K562 (cell line): Measurements from ENCODE around the gene ZSWIM8. TPM values are rescaled to one million over a fixed set of nuclear protein-coding genes. Genes with fewer than 3 reads are reported as not detected.

ENCODE experiments used
- ATAC-seq: fragments of 200-7000 bp; cut with Tn5 transposase; 3 replicates; pipeline ENCODE4 v1.9.1; 2020; ENCODE audit warnings: moderate library complexity
- BruUV-seq: library from RNA; stranded (reverse); fragments of 400-500 nt; replicated peaks from 2 replicates; lab custom pipeline; 2021; lab: Mats Ljungman, UMichigan
- CTCF ChIA-PET: fragments of 300-600 bp; formaldehyde crosslinking; extraction: SDS; loops from one replicate; lab custom pipeline; 2021; ENCODE audit warnings: low intra/inter-chr PET ratio; lab: Yijun Ruan, JAX
- POLR2A ChIA-PET: fragments of 300-600, 350-650 bp; sonication (Branson Sonifier 250); formaldehyde crosslinking; extraction: SDS; loops from one replicate; lab custom pipeline; 2021; ENCODE audit warnings: antibody characterized with exemption, inconsistent platforms; lab: Yijun Ruan, JAX
- DNase-seq, 4 experiments: peaks; one replicate each; pipeline versions ENCODE4 v3.0.0 to v3.0.0-alpha.2; 2011 to 2018; ENCODE audit warnings: low spot score in 3 of 4, mixed read lengths in 3 of 4; ENCODE audit errors: extremely low read depth in 1 of 4
- FAIRE-seq: peaks from 2 replicates; lab custom pipeline; 2011; peaks lifted over from hg19 to GRCh38; lab: Jason Lieb, UNC
- H2AFZ ChIP-seq: 2 replicates; pipeline ENCODE4 v1.6.0; 2011; ENCODE audit warnings: low read depth, low read length, control low read depth, inconsistent platforms
- H3K27ac ChIP-seq: fragments of 200-600 bp; 3 replicates; pipeline ENCODE4 v1.8.0; 2011; ENCODE audit warnings: low read depth, mild to moderate bottlenecking, control low read depth, inconsistent platforms, low read length, moderate library complexity, mixed read lengths; ENCODE audit errors: extremely low read depth
- H3K27me3 ChIP-seq, 2 experiments: fragments of 300-600 bp in 1 of 2; 2 replicates in 1 of 2; 3 replicates in 1 of 2; pipeline versions ENCODE4 v1.6.0 to v1.8.0; 2011; ENCODE audit warnings: inconsistent platforms in 2 of 2, low read length in 2 of 2, mild to moderate bottlenecking in 1 of 2, mixed read lengths in 1 of 2, moderate library complexity in 1 of 2; ENCODE audit not compliant: control insufficient read depth in 2 of 2, insufficient read depth in 2 of 2
- H3K36me3 ChIP-seq: fragments of 300-600 bp; 3 replicates; pipeline ENCODE4 v1.8.0; 2011; ENCODE audit warnings: mild to moderate bottlenecking, low read length, inconsistent platforms; ENCODE audit not compliant: control insufficient read depth, insufficient read depth
- H3K4me1 ChIP-seq, 2 experiments: fragments of 200-600 bp in 1 of 2; replicated peaks in 1 of 2; 2 replicates in 1 of 2; 3 replicates in 1 of 2; pipeline versions ENCODE4 v1.5.1 to v1.8.0; 2011; ENCODE audit warnings: inconsistent platforms in 2 of 2, low read length in 2 of 2, mild to moderate bottlenecking in 1 of 2, mixed read lengths in 1 of 2, moderate library complexity in 1 of 2; ENCODE audit not compliant: control insufficient read depth in 2 of 2, insufficient read depth in 2 of 2
- H3K4me2 ChIP-seq: 2 replicates; pipeline ENCODE4 v1.6.1; 2011; ENCODE audit warnings: low read length, control low read depth, inconsistent platforms, mixed read lengths; ENCODE audit not compliant: insufficient read depth
- H3K4me3 ChIP-seq: fragments of 200-600 bp; sonication (generic), shearing (Covaris generic); 2 replicates; pipeline ENCODE4 v1.5.1; 2016; ENCODE audit warnings: control low read depth, inconsistent platforms
- H3K79me2 ChIP-seq: fragments of 200-600 bp; 3 replicates; pipeline ENCODE4 v1.8.0; 2011; ENCODE audit warnings: low read length, inconsistent platforms; ENCODE audit not compliant: control insufficient read depth, insufficient read depth
- H3K9ac ChIP-seq, 2 experiments: 2 replicates each; pipeline versions ENCODE4 v1.6.0 to v1.6.1; 2011; ENCODE audit warnings: low read depth in 2 of 2, low read length in 2 of 2, control low read depth in 1 of 2, inconsistent platforms in 1 of 2, mild to moderate bottlenecking in 1 of 2, mixed read lengths in 1 of 2; ENCODE audit not compliant: insufficient read depth in 1 of 2
- H3K9me1 ChIP-seq: one replicate; pipeline ENCODE4 v1.6.0; 2011; ENCODE audit warnings: inconsistent platforms, mild to moderate bottlenecking, low read length, moderate library complexity; ENCODE audit not compliant: control insufficient read depth, insufficient read depth
- H3K9me3 ChIP-seq: replicated peaks from 2 replicates; pipeline ENCODE4 v1.5.1; 2011; ENCODE audit warnings: low read depth, low read length, inconsistent platforms; ENCODE audit not compliant: control insufficient read depth, insufficient read depth
- H4K20me1 ChIP-seq: replicated peaks from 2 replicates; pipeline ENCODE4 v1.6.1; 2011; ENCODE audit warnings: low read length, inconsistent platforms, mixed read lengths; ENCODE audit not compliant: control insufficient read depth, insufficient read depth
- ARID1B ChIP-seq: fragments of 450-650 bp; IDR thresholded peaks from 2 replicates; pipeline ENCODE4 v1.6.1; 2016; ENCODE audit warnings: antibody characterized with exemption, mild to moderate bottlenecking, inconsistent platforms
- BACH1 ChIP-seq: fragments of 200-800 bp; sonication (Bioruptor generic); IDR thresholded peaks from 2 replicates; pipeline ENCODE4 v1.6.1; 2016; ENCODE audit warnings: missing genetic modification characterization, missing compliant biosample characterization
- NR2C2 ChIP-seq, 2 experiments: fragments of 200-800 bp in 1 of 2; sonication (Bioruptor generic) in 1 of 2; sonication (generic) in 1 of 2; formaldehyde crosslinking in 1 of 2; IDR thresholded peaks; 2 replicates each; pipeline versions ENCODE4 v1.6.1 to v1.8.0; 2016 to 2022; ENCODE audit warnings: mild to moderate bottlenecking in 1 of 2, missing compliant biosample characterization in 1 of 2, missing genetic modification characterization in 1 of 2, missing genetic modification reagents in 1 of 2
- POLR2G ChIP-seq: fragments of 200-400 bp; formaldehyde crosslinking; IDR thresholded peaks from 2 replicates; pipeline ENCODE4 v1.6.1; 2017; ENCODE audit warnings: low read depth, mild to moderate bottlenecking, antibody characterized with exemption, low read length, moderate library complexity
- SP2 ChIP-seq: IDR thresholded peaks from 2 replicates; pipeline ENCODE4 v1.6.1; 2011; ENCODE audit warnings: mild to moderate bottlenecking, low read depth, low read length, moderate library complexity; ENCODE audit not compliant: poor library complexity, severe bottlenecking; ENCODE audit errors: extremely low read depth
- ZHX1 ChIP-seq: fragments of 150-350 bp; conservative IDR thresholded peaks from 2 replicates; pipeline ENCODE4 v1.6.1; 2014; ENCODE audit warnings: low read length
- ZNF583 ChIP-seq: fragments of 250-450 bp; sonication (Bioruptor Pico); IDR thresholded peaks from 2 replicates; pipeline ENCODE4 v1.4.0; 2020
- WGBS: fragments of 100-300 bp; shearing (Covaris generic); methylation state at CpG from one replicate; pipeline ENCODE4 v1.1.6; 2016; ENCODE audit warnings: low coverage, mixed read lengths; ENCODE audit not compliant: insufficient coverage; ENCODE audit errors: missing lambda C conversion rate; 5-methylcytosine and 5-hydroxymethylcytosine counted together
- in situ Hi-C: fragments of 300-500 bp; cut with MboI; formaldehyde crosslinking; loops from 4 replicates; pipeline ENCODE4 v1.15.0; 2018; ENCODE audit warnings: inconsistent platforms, mixed read lengths
- intact Hi-C: fragments of 100-400 bp; cut with micrococcal nuclease; formaldehyde crosslinking; loops from 2 replicates; pipeline ENCODE4 v1.14.2; 2022
- polyA plus RNA-seq, 8 experiments: library from polyadenylated mRNA; depleted of rRNA in 4 of 8; stranded (reverse) in 5 of 8; unstranded in 3 of 8; fragments of >200 nt; fragmentation: Nextera tagmentation in 2 of 8; fragmentation: Illumina TruSeq in 1 of 8; extraction: Ambion mirVana in 2 of 8; extraction: Trizol in 1 of 8; gene quantifications; 2 replicates each; pipeline versions ENCODE4 v1.2.1 to v1.2.3, GENCODE V29; 2011 to 2014; ENCODE audit warnings: inconsistent platforms in 1 of 8, missing spikeins in 1 of 8
- total RNA-seq, 7 experiments: library from RNA; depleted of rRNA in 6 of 7; stranded (reverse); fragments of >200 nt in 6 of 7; fragmentation: Illumina TruSeq in 2 of 7; extraction: Trizol in 2 of 7; gene quantifications; 2 replicates each; pipeline versions ENCODE4 v1.2.1 to v1.2.3, GENCODE V29; 2011 to 2021; ENCODE audit warnings: low replicate concordance in 1 of 7
- TF ChIP-seq, protein P1 (sequence below): fragments of 250-450 bp; sonication (Bioruptor Pico); IDR thresholded peaks from 2 replicates; pipeline ENCODE4 v1.8.0; 2021; ENCODE audit warnings: moderate library complexity, mild to moderate bottlenecking, inconsistent platforms
- TF ChIP-seq, protein P2 (sequence below): fragments of 450-650 bp; conservative IDR thresholded peaks from 2 replicates; pipeline ENCODE4 v1.6.1; 2016; ENCODE audit warnings: missing genetic modification characterization, low read depth, mild to moderate bottlenecking, control low read depth, missing compliant biosample characterization

Gene ZSWIM8
- total and polyA plus RNA-seq, 9 of the 15 experiments (the other 6 are each of a cell fraction or from before 2014, with no cell fraction given): 5.6 to 47.8 (median 26.7) TPM

DNA sequence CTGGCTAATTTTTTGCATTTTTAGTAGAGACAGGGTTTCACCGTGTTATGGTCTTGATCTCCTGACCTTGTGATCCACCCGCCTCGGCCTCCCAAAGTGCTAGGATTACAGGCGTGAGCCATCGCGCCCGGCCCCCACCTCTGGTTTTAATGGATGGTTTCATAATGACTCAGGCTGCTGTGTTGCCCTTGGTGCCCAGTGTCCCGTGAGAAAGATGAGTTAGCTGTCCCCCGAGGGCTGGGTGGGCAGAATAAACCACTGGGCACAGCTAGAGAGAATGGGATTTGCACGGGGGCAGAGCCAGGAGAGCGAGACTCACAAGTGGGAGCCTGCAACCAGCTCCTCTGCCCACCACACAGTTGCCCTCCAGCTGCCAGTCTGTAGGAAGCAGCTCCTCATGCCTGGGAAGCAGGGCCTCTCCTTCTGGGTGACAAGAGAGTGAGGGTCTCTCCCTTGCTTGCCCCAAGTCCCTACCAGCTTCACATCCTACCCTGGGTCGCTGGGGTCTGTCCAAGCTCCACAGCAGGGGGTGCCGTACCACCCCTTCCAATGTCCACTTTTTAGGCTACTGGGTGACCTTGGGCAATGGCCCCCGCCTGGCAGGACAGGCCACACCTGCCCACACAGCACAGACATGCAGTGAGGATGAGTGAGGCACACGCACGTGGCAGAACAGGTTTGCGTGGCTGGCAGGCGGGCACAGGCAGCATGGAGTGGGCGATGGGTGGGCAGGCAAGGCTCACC is 42.1 kb downstream of the ZSWIM8 start:
- FAIRE-seq (no peak), ATAC-seq (no peak)

GRCh38 chr10:73828161-73828560 is 42.8 kb downstream of the ZSWIM8 start:
- Histone ChIP-seq H3K4me1 (peaks cover 2 to 16% of the 10 kb centered on the region in 2 experiments; a peak in 3 of 5 replicates), H4K20me1 (no peaks in the 10 kb centered on the region), H3K9ac (peak overlapping the region in 1 of 2 experiments; percentile 41; a peak in 2 of 4 replicates), H3K4me3 (no peak overlapping the region), H2AFZ (no peak overlapping the region), H3K9me1 (no peaks in the 10 kb centered on the region), H3K4me2 (no peak overlapping the region), H3K36me3 (peaks cover 24% of the 10 kb centered on the region; the same call in 2 of the 3 replicates), H3K9me3 (no peaks in the 10 kb centered on the region), H3K27ac (no peak overlapping the region), H3K27me3 (no peaks in the 10 kb centered on the region), H3K79me2 (no peaks in the 10 kb centered on the region)
- DNase-seq (no peak), ATAC-seq (no peak; the same call in 2 of the 3 replicates), FAIRE-seq (no peak)
- ChIA-PET CTCF (no interaction called here), POLR2A (interaction anchor here (0.6 to 1.0 kb wide), 3 partner anchors 11 to 237 kb away, joined by 3 read pairs; partner anchors contain the start of gene USP54)
- WGBS: 82% methylated on average over 6 of the region's 6 CpGs
- no TSS peak for BruUV-seq
- intact Hi-C loops (no loop called here), in situ Hi-C loops (no loop called here)
- TF ChIP-seq ZNF583 (CRISPR knock-in tag) (no peak), ARID1B (no peak), ZHX1 (no peak), NR2C2 (CRISPR knock-in tag; IDR thresholded peaks at IDR 0.05) (no peak), NR2C2 (tag; IDR thresholded peaks at IDR 0.05) (no peak), SP2 (no peak)
- TF ChIP-seq, protein P1, sequence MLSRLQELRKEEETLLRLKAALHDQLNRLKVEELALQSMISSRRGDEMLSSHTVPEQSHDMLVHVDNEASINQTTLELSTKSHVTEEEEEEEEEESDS (CRISPR knock-in tag): no peak
- TF ChIP-seq, protein P2, sequence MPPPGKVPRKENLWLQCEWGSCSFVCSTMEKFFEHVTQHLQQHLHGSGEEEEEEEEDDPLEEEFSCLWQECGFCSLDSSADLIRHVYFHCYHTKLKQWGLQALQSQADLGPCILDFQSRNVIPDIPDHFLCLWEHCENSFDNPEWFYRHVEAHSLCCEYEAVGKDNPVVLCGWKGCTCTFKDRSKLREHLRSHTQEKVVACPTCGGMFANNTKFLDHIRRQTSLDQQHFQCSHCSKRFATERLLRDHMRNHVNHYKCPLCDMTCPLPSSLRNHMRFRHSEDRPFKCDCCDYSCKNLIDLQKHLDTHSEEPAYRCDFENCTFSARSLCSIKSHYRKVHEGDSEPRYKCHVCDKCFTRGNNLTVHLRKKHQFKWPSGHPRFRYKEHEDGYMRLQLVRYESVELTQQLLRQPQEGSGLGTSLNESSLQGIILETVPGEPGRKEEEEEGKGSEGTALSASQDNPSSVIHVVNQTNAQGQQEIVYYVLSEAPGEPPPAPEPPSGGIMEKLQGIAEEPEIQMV (tag): no peak

More for the DNA sequence above, 42.1 kb downstream of the ZSWIM8 start:
- Histone ChIP-seq H3K9me1 (no peaks in the 10 kb centered on the region), H3K9ac (peak overlapping the region in 1 of 2 experiments; percentile 41; a peak in 2 of 4 replicates), H3K36me3 (peaks cover 24% of the 10 kb centered on the region; the same call in 2 of the 3 replicates), H3K27me3 (no peaks in the 10 kb centered on the region), H3K27ac (no peak overlapping the region), H2AFZ (no peak overlapping the region), H3K9me3 (no peaks in the 10 kb centered on the region), H3K4me3 (no peak overlapping the region), H3K4me1 (peaks cover 2 to 16% of the 10 kb centered on the region in 2 experiments; a peak in 3 of 5 replicates), H4K20me1 (no peaks in the 10 kb centered on the region), H3K79me2 (no peaks in the 10 kb centered on the region), H3K4me2 (no peak overlapping the region)
- 88% methylated on average over 19 of the region's 19 CpGs for WGBS
- no TSS peak for BruUV-seq
- no peak for DNase-seq
- ChIA-PET POLR2A (interaction anchor here (0.6 to 1.4 kb wide), 5 partner anchors 9 to 236 kb away, joined by 3 to 4 read pairs (median 3); partner anchors contain the start of gene USP54), CTCF (no interaction called here)
- in situ Hi-C loops (no loop called here), intact Hi-C loops (no loop called here)
- peak; percentile 28; the same call in 1 of the 2 replicates for TF ChIP-seq POLR2G
- TF ChIP-seq BACH1 (tag): no peak
